Measurements from ENCODE around the gene C2orf72.
A peak's percentile ranks its signal among the peaks of the same experiment; 100 is the strongest.

The C2orf72 gene

DNA sequence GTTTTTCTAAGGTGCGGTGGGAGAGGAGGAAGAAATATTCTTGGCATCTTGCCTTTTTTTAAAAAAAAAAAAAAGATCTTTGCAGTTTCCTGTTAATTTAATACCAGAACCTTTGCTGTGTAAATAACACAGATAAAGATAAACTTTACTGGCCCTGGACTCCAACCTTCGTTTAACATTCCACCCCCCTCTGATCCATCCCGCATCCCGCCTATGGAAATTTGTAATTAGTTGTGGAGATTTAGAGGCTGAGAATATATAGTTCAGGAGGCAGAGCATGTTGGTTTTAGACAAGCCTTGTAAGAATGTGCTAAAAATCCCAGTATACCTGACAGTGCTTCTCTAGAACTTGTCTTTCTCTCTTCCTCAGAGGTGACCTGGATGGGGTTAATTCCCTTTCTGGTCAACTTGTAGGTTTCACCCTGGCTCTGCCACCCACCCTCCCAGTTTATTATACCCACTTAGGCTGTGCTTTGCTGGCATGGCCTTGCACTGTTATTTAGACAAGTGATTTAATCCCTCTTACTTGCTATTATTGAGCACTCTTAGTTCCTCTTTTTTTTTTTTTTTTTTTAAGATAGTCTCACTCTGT lies 2.9 kb upstream of the C2orf72 start:
- no peaks in the 10 kb centered on the region for H3K4me1 ChIP-seq (ENCODE audit: control insufficient read depth, insufficient read depth, low read length)
- H3K4me3 ChIP-seq (ENCODE audit: low read depth, low read length), result no peak overlapping the region
- H3K27ac ChIP-seq (ENCODE audit: low read depth, low read length), result no peak overlapping the region
- no peak overlapping the region for H3K9ac ChIP-seq (ENCODE audit: low read depth, low read length)
- H3K27me3 ChIP-seq (ENCODE audit: control insufficient read depth, insufficient read depth, low read length), result peaks cover 47% of the 10 kb centered on the region
- no peaks in the 10 kb centered on the region for H3K36me3 ChIP-seq (ENCODE audit: control insufficient read depth, insufficient read depth, low read length)
- H3K9me3 ChIP-seq (ENCODE audit: control insufficient read depth, insufficient read depth, low read length), result no peaks in the 10 kb centered on the region

GRCh38 chr2:231036131-231036530 lies 1.2 kb upstream of the C2orf72 start:
- Histone ChIP-seq H3K36me3 (ENCODE audit: control insufficient read depth, insufficient read depth, low read length) (no peaks in the 10 kb centered on the region), H3K27me3 (ENCODE audit: control insufficient read depth, insufficient read depth, low read length) (peaks cover 60% of the 10 kb centered on the region), H3K27ac (ENCODE audit: low read depth, low read length) (no peak overlapping the region), H3K9ac (ENCODE audit: low read depth, low read length) (no peak overlapping the region), H3K4me3 (ENCODE audit: low read depth, low read length) (no peak overlapping the region), H3K9me3 (ENCODE audit: control insufficient read depth, insufficient read depth, low read length) (no peaks in the 10 kb centered on the region), H3K4me1 (ENCODE audit: control insufficient read depth, insufficient read depth, low read length) (no peaks in the 10 kb centered on the region)

DNA sequence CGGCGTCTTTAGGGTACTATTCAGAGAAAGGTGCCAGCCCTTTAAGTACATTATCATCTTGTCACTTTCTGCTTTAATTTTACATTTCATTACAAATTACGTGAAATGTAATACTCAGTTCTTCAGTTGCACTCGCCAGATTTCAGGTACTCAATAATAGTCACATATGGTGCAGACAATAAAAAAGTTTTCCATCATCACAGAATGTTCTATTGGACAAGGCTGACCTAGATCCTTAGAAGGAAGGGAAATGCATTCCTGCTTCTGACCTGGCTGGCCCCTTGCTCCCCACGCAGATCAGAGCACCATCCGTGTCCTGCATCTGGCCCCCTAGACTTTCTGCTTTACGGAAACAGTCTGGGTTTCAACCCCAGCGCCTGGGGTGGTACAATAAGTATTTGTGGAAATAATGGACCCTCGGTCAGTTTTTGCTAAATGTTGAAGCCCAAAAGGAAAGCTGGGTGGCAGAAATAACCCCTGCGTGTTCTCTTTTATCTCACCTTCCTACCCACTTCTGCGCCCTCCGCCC lies 681 bp upstream of the C2orf72 start:
- Histone ChIP-seq H3K9me3 (ENCODE audit: control insufficient read depth, insufficient read depth, low read length) (no peaks in the 10 kb centered on the region), H3K27ac (ENCODE audit: low read depth, low read length) (no peak overlapping the region), H3K4me3 (ENCODE audit: low read depth, low read length) (no peak overlapping the region), H3K27me3 (ENCODE audit: control insufficient read depth, insufficient read depth, low read length) (peaks cover 60% of the 10 kb centered on the region), H3K36me3 (ENCODE audit: control insufficient read depth, insufficient read depth, low read length) (no peaks in the 10 kb centered on the region), H3K9ac (ENCODE audit: low read depth, low read length) (no peak overlapping the region), H3K4me1 (ENCODE audit: control insufficient read depth, insufficient read depth, low read length) (no peaks in the 10 kb centered on the region)

- H3K27ac ChIP-seq (ENCODE audit: low read depth, low read length), result no peak overlapping the region
- H3K9ac ChIP-seq (ENCODE audit: low read depth, low read length), result no peak overlapping the region
- peak overlapping the region; percentile 65 for H3K4me3 ChIP-seq (ENCODE audit: low read depth, low read length)
- no peaks in the 10 kb centered on the region for H3K9me3 ChIP-seq (ENCODE audit: control insufficient read depth, insufficient read depth, low read length)
- no peaks in the 10 kb centered on the region for H3K4me1 ChIP-seq (ENCODE audit: control insufficient read depth, insufficient read depth, low read length)
- no peaks in the 10 kb centered on the region for H3K36me3 ChIP-seq (ENCODE audit: control insufficient read depth, insufficient read depth, low read length)
- H3K27me3 ChIP-seq (ENCODE audit: control insufficient read depth, insufficient read depth, low read length), result peaks cover 60% of the 10 kb centered on the region
These were observed 584 bp downstream of the C2orf72 start for GRCh38 chr2:231037731-231038482.

DNA sequence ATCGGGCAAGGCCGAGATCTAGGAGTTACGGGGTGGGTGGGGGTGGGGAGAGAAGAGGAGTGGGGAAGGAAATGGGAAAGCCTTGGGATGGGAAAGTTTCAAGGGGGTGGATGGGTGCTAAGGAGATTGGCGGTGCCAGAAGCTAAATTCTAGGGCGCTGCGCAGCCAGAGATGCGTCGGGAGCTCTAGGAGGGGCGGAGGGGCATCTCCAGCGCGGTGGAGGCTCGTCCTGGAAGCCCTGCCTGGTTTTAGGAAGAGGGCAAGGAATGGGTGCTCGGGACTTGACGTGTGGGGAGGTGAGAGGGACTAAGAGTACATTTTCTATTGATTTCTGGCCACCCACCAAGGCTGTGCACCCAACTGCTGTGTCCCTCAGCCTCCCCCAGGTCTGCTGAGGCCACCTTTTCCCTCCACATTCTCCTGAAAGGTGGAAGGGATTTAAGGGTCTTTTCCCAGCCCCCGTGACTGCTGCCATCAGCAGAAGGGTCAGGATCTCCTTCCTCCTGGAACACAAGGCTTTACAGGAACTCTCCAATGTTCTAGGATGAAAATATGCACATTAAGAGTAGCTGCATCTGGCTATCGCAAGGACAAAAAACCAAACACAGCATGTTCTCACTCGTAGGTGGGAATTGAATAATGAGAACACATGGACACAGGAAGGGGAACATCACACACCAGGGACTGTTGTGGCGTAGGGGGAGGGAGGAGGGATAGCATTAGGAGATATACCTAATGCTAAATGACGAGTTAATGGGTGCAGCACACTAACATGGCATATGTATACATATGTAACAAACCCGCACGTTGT lies 1.4 kb downstream of the C2orf72 start:
- Histone ChIP-seq H3K4me3 (ENCODE audit: low read depth, low read length) (peak overlapping the region; percentile 65), H3K4me1 (ENCODE audit: control insufficient read depth, insufficient read depth, low read length) (no peaks in the 10 kb centered on the region), H3K9me3 (ENCODE audit: control insufficient read depth, insufficient read depth, low read length) (no peaks in the 10 kb centered on the region), H3K27me3 (ENCODE audit: control insufficient read depth, insufficient read depth, low read length) (peaks cover 60% of the 10 kb centered on the region), H3K27ac (ENCODE audit: low read depth, low read length) (no peak overlapping the region), H3K36me3 (ENCODE audit: control insufficient read depth, insufficient read depth, low read length) (no peaks in the 10 kb centered on the region), H3K9ac (ENCODE audit: low read depth, low read length) (no peak overlapping the region)

GRCh38 chr2:231039294-231039664 lies 2.0 kb downstream of the C2orf72 start:
- Histone ChIP-seq H3K27ac (ENCODE audit: low read depth, low read length) (no peak overlapping the region), H3K4me3 (ENCODE audit: low read depth, low read length) (no peak overlapping the region), H3K9ac (ENCODE audit: low read depth, low read length) (no peak overlapping the region), H3K27me3 (ENCODE audit: control insufficient read depth, insufficient read depth, low read length) (peaks cover 56% of the 10 kb centered on the region), H3K36me3 (ENCODE audit: control insufficient read depth, insufficient read depth, low read length) (no peaks in the 10 kb centered on the region), H3K4me1 (ENCODE audit: control insufficient read depth, insufficient read depth, low read length) (no peaks in the 10 kb centered on the region), H3K9me3 (ENCODE audit: control insufficient read depth, insufficient read depth, low read length) (no peaks in the 10 kb centered on the region)

- H3K27me3 ChIP-seq (ENCODE audit: control insufficient read depth, insufficient read depth, low read length), result peaks cover 51% of the 10 kb centered on the region
- H3K36me3 ChIP-seq (ENCODE audit: control insufficient read depth, insufficient read depth, low read length), result no peaks in the 10 kb centered on the region
- H3K4me1 ChIP-seq (ENCODE audit: control insufficient read depth, insufficient read depth, low read length), result no peaks in the 10 kb centered on the region
- H3K27ac ChIP-seq (ENCODE audit: low read depth, low read length), result no peak overlapping the region
- no peak overlapping the region for H3K9ac ChIP-seq (ENCODE audit: low read depth, low read length)
- H3K4me3 ChIP-seq (ENCODE audit: low read depth, low read length), result no peak overlapping the region
- no peaks in the 10 kb centered on the region for H3K9me3 ChIP-seq (ENCODE audit: control insufficient read depth, insufficient read depth, low read length)
These were observed 2.6 kb downstream of the C2orf72 start for GRCh38 chr2:231039821-231040364.

GRCh38 chr2:231041061-231041689 lies 3.9 kb downstream of the C2orf72 start:
- Histone ChIP-seq H3K9me3 (ENCODE audit: control insufficient read depth, insufficient read depth, low read length) (no peaks in the 10 kb centered on the region), H3K27ac (ENCODE audit: low read depth, low read length) (no peak overlapping the region), H3K27me3 (ENCODE audit: control insufficient read depth, insufficient read depth, low read length) (peaks cover 39% of the 10 kb centered on the region)

DNA sequence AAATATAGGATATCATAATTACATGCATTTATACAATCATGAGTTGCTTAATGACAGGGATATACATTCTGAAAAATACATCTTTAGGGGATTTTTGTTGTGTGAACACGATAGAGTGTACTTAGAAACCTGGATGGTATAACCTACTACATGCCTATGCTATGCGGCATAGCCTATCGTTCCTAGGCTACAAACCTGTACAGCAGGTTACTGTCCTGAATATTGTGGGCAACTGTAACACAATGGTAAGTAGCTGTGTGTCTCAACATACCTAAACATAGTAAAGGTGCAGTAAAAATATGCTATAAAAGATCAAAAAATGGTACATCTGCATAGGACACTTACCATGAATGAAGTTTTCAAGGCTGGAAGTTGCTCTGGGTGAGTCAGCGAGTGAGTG lies 6.5 kb downstream of the C2orf72 start:
- Histone ChIP-seq H3K36me3 (ENCODE audit: control insufficient read depth, insufficient read depth, low read length) (no peaks in the 10 kb centered on the region), H3K27ac (ENCODE audit: low read depth, low read length) (no peak overlapping the region), H3K4me3 (ENCODE audit: low read depth, low read length) (no peak overlapping the region), H3K27me3 (ENCODE audit: control insufficient read depth, insufficient read depth, low read length) (peaks cover 19% of the 10 kb centered on the region), H3K9me3 (ENCODE audit: control insufficient read depth, insufficient read depth, low read length) (no peaks in the 10 kb centered on the region), H3K4me1 (ENCODE audit: control insufficient read depth, insufficient read depth, low read length) (no peaks in the 10 kb centered on the region), H3K9ac (ENCODE audit: low read depth, low read length) (no peak overlapping the region)

More at GRCh38 chr2:231041061-231041689, 3.9 kb downstream of the C2orf72 start:
- H3K4me3 ChIP-seq (ENCODE audit: low read depth, low read length), result no peak overlapping the region
- H3K4me1 ChIP-seq (ENCODE audit: control insufficient read depth, insufficient read depth, low read length), result no peaks in the 10 kb centered on the region
- no peaks in the 10 kb centered on the region for H3K36me3 ChIP-seq (ENCODE audit: control insufficient read depth, insufficient read depth, low read length)
- H3K9ac ChIP-seq (ENCODE audit: low read depth, low read length), result no peak overlapping the region

DNA sequence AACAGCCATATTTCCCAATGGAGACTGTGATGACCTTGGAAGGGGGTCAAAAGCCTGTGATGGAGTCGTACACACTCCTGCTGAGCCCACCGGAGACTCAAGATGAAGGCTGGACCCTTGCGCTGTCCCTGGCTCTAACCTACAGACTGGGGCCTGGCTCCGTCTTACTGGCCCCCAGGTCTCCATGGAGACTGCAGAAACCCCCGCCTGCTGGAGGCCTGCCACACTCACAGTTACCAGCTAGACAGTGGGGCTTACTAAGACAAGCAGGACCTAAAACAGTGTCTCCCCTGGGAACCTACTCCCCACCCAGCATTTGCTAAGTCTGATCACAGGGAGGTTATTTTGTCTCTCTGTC lies 9.6 kb downstream of the C2orf72 start:
- no peaks in the 10 kb centered on the region for H3K4me1 ChIP-seq (ENCODE audit: control insufficient read depth, insufficient read depth, low read length)
- no peaks in the 10 kb centered on the region for H3K9me3 ChIP-seq (ENCODE audit: control insufficient read depth, insufficient read depth, low read length)
- no peak overlapping the region for H3K27ac ChIP-seq (ENCODE audit: low read depth, low read length)
- no peak overlapping the region for H3K9ac ChIP-seq (ENCODE audit: low read depth, low read length)
- H3K27me3 ChIP-seq (ENCODE audit: control insufficient read depth, insufficient read depth, low read length), result peaks cover 5% of the 10 kb centered on the region
- no peaks in the 10 kb centered on the region for H3K36me3 ChIP-seq (ENCODE audit: control insufficient read depth, insufficient read depth, low read length)
- H3K4me3 ChIP-seq (ENCODE audit: low read depth, low read length), result no peak overlapping the region

Data from HUES48 (cell line).